ENCODE measurements around the gene CKMT1A.

The CKMT1A gene

GRCh38 chr15:43735416-43735815, 41.8 kb downstream of the CKMT1A start:
- TF ChIP-seq POLR2A (IDR thresholded peaks at IDR 0.05; ENCODE audit: low read length) (no peak), GATA1 (IDR thresholded peaks at IDR 0.05; ENCODE audit: low read depth, low read length) (no peak)
- no peak for DNase-seq

- peak; percentile 86 for TF ChIP-seq POLR2A (IDR thresholded peaks at IDR 0.05; ENCODE audit: low read length)
- DNase-seq, result peak; percentile 94 to 95
Measured at GRCh38 chr15:43746245-43746902, 52.7 kb downstream of the CKMT1A start, which contains the start of gene PDIA3. TSS of gene PDIA3 (plus strand) at chr15:43746438. CDS start at chr15:43746540, 102 bp downstream.

- DNase-seq, result peak; percentile 80 to 85
Measured at GRCh38 chr15:43746903-43747309, 53.2 kb downstream of the CKMT1A start.

GRCh38 chr15:43748376-43748775, 54.7 kb downstream of the CKMT1A start:
- TF ChIP-seq GATA1 (IDR thresholded peaks at IDR 0.05; ENCODE audit: low read depth, low read length), result no peak
- TF ChIP-seq POLR2A (IDR thresholded peaks at IDR 0.05; ENCODE audit: low read length), result no peak
- DNase-seq, result peak; percentile 38 to 43
